Panc1 (cell line): ENCODE results near the gene SIM2.

Source experiments
- CTCF ChIP-seq: fragments of 450-650 bp; IDR thresholded peaks from 2 replicates; pipeline ENCODE4 v1.5.1; 2017; ENCODE audit warnings: mild to moderate bottlenecking
- POLR2AphosphoS5 ChIP-seq: IDR thresholded peaks from 2 replicates; pipeline ENCODE4 v1.6.1; 2012; ENCODE audit warnings: mild to moderate bottlenecking, low read depth, low read length, moderate library complexity
- SIN3A ChIP-seq: IDR thresholded peaks from 2 replicates; pipeline ENCODE4 v1.6.1; 2012; ENCODE audit warnings: low read depth, mild to moderate bottlenecking, low read length, moderate library complexity, borderline replicate concordance; ENCODE audit not compliant: insufficient read depth

DNA sequence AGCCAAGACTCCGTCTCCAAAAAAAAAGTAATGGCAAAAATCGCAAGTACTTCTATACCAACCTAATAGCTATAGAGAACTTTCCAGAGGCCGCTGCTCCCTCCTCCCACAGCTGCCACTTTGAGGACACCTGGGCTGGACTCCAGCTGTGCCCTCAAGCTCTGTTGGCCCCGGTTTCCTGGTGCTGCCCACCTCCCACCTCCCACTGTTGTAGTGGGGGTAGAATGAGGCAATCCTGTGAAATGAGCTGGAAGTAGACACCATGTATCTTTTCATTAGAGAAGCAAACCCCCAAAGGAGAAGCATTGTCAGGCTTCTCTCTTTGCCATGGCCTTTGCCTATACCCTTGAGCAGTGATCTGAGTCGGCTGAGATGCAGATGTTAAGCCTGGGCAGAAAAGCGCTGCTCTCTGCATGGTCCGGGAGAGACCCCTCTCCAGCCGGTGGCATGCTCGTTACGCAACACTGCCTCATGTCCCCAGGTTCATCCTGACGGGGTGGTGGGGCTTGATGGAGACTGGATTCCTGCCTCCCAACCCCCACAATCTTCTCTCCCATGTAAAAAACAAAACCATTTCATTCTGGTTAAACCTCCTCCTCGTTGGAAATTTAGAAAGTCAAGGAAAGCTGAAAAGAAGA, 39.7 kb downstream of the SIM2 start:
- TF ChIP-seq CTCF (no peak), POLR2AphosphoS5 (no peak), SIN3A (no peak)
